Neural cell (in vitro differentiated cells): ENCODE results near the gene FBLN5.

ENCODE experiments used
- EP300 ChIP-seq: fragments of 450-650 bp; conservative IDR thresholded peaks from 2 replicates; pipeline ENCODE4 v1.6.1; 2014; ENCODE audit warnings: antibody characterized with exemption, mild to moderate bottlenecking, moderate library complexity; ENCODE audit not compliant: poor library complexity, severe bottlenecking
- EZH2 ChIP-seq: fragments of 200-600, 300-800 bp; shearing (Covaris generic), sonication (generic); IDR thresholded peaks from 2 replicates; pipeline ENCODE4 v1.6.1; 2014; ENCODE audit warnings: antibody characterized with exemption, low read length, borderline replicate concordance, mild to moderate bottlenecking; ENCODE audit not compliant: insufficient read depth, poor library complexity, severe bottlenecking
- MXI1 ChIP-seq: fragments of 450-650 bp; conservative IDR thresholded peaks from 2 replicates; pipeline ENCODE4 v1.6.1; 2014; ENCODE audit warnings: antibody characterized with exemption, mild to moderate bottlenecking; ENCODE audit not compliant: poor library complexity, severe bottlenecking
- POLR2AphosphoS5 ChIP-seq: IDR thresholded peaks from 2 replicates; pipeline ENCODE4 v1.6.1; 2012
- RAD21 ChIP-seq: fragments of 450-650 bp; conservative IDR thresholded peaks from 2 replicates; pipeline ENCODE4 v1.6.1; 2014; ENCODE audit warnings: antibody characterized with exemption, mild to moderate bottlenecking, moderate library complexity
- SMC3 ChIP-seq: fragments of 450-650 bp; conservative IDR thresholded peaks from 2 replicates; pipeline ENCODE4 v1.6.1; 2014; ENCODE audit warnings: antibody characterized with exemption, mild to moderate bottlenecking, moderate library complexity; ENCODE audit not compliant: poor library complexity
- TAF1 ChIP-seq: IDR thresholded peaks from 2 replicates; pipeline ENCODE4 v1.6.1; 2012; ENCODE audit warnings: low read depth
- TF ChIP-seq, protein P1 (sequence below): fragments of 450-650 bp; IDR thresholded peaks from 2 replicates; pipeline ENCODE4 v1.5.1; 2014; ENCODE audit warnings: antibody characterized with exemption, mild to moderate bottlenecking, moderate library complexity; ENCODE audit not compliant: poor library complexity, severe bottlenecking

GRCh38 chr14:91901449-91902226 is 45.9 kb downstream of the FBLN5 start:
- TF ChIP-seq, protein P1, sequence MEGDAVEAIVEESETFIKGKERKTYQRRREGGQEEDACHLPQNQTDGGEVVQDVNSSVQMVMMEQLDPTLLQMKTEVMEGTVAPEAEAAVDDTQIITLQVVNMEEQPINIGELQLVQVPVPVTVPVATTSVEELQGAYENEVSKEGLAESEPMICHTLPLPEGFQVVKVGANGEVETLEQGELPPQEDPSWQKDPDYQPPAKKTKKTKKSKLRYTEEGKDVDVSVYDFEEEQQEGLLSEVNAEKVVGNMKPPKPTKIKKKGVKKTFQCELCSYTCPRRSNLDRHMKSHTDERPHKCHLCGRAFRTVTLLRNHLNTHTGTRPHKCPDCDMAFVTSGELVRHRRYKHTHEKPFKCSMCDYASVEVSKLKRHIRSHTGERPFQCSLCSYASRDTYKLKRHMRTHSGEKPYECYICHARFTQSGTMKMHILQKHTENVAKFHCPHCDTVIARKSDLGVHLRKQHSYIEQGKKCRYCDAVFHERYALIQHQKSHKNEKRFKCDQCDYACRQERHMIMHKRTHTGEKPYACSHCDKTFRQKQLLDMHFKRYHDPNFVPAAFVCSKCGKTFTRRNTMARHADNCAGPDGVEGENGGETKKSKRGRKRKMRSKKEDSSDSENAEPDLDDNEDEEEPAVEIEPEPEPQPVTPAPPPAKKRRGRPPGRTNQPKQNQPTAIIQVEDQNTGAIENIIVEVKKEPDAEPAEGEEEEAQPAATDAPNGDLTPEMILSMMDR: no peak
- TF ChIP-seq EP300 (no peak), SMC3 (no peak), EZH2 (no peak), RAD21 (no peak), POLR2AphosphoS5 (no peak), TAF1 (no peak), MXI1 (no peak)
